Iris pigment epithelial cell (primary cell): Measurements from ENCODE around the gene KLF8.
A peak's percentile ranks its signal among the peaks of the same experiment; 100 is the strongest.
"Not testable (repeated sequence)": the region's sequence is repeated elsewhere in the genome, so short reads cannot be mapped to it uniquely, and the experiment has no call there.

Experiments used
- DNase-seq: peaks from one replicate; pipeline ENCODE4 v3.0.0-alpha.2; 2011; ENCODE audit warnings: low read depth

KLF8 gene

DNA sequence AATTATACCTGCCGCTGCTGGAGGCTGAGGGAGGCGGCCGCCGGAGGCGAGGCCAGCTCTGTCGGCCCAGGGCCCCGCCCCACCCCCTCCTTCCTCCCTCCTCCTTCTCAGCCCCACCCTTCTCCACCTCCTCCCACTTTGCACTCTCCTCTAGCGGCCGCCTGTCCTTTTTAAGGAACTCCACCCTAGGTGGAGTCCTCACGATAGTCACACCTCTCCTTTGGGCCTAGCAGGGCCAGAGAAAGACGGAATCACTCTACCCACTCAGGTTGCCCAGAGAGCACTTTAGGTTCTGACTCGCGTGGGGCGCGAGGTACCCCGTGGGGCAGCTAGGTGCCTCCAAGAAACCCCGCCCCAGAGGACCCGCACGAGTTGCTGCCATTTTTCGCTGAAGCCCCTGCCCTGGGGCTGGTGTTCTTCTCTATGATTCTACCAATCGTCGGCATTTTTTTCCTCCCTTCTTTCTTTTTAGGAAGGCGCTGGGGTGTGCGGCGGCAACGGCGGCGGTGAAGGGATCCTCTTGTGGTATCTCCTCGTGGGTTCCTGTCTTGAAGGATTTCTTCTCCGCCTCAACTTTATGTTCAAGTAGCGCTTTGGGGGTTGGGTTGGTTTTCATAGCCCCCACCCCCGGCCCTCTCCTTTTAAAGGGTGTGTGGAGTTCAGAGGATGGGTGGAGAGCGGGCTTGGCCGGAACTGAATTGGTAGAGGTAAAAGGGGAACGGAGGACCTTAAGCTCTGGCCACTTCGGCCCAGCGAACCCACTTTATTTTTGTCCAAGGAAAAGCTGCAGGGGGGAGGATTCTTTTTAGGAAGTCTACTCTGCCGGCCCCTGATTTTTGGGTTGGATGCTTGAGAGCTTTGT is at the start of gene KLF8:
TSS of gene KLF8 (plus strand) at position 136 of the 862 bp plus-strand sequence. CDS start 979 bp downstream, outside the sequence.
- DNase-seq = no peak

DNA sequence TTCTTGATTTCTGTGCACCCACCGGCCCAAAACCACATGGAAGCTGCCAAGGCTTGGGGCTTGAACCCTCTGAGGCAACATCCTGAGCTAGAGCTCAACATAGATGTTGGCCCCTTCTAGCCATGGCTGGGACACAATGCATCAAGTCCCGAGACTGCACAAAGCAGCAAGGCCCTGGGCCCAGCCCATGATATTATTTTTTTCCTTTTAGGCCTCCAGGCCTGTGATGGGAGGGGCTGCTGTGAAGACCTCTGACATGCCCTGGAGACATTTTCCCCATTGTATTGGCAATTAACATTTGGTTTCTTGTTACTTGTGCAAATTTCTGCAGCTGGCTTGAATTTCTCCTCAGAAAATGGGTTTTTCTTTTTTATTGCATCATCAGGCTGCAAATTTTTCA is 25.2 kb upstream of the KLF8 start:
- not testable (repeated sequence) for DNase-seq

DNA sequence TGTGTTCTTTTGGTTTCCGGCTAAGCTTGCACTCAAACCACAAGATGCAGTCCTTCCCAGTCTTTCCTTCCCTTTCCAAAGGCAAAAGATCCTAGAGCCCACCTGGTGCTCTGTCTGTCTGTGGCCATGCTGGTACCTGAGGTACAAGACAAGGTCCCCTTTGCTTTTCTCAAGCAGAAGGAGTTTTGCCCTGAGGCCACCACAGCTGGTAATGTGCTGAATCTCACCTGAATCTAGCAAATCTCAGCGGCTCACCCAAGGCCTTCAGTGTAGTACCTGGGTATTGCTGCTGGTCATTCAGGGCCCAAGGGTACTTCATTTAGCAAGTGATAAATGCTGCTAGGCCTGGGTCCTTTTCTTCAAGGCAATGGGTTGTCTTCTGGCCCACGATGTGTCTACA is 20.5 kb upstream of the KLF8 start:
- no peak for DNase-seq

DNA sequence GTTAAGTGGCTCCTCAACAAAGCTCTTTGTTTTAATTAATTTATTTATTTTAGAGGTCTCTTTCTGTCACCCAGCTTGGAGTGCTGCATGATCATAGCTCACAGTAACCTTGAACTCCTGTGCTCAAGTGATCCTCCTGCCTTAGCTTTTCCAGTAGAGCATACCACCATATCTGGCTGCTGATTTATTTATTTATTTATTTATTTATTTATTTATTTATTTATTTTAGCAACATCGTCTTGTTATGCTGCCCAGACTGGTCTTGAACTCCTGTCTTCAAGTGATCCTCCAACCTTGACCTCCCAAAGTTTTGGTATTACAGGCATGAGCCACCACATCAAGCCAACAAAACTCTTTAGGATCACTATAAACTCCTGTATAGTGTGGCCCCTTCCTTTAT is 15.8 kb upstream of the KLF8 start:
- no peak for DNase-seq

DNA sequence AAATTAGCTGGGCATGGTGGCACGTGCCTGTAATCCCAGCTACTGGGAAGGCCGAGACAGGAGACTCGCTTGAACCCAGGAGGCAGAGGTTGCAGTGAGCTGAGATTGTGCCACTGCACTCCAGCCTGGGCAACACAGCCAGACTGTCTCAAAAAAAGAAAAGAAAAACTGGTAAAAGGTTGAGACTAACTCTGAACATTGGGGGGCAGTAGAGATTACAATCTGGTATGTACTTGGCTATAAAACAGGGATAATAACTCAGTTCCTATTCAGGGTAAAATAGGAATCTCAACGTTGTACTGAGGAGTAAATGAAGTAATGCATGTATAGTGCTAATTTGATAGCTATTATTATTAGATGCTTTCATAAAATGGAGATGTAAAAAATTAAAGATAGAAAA is 12.5 kb upstream of the KLF8 start:
- DNase-seq = no peak

DNA sequence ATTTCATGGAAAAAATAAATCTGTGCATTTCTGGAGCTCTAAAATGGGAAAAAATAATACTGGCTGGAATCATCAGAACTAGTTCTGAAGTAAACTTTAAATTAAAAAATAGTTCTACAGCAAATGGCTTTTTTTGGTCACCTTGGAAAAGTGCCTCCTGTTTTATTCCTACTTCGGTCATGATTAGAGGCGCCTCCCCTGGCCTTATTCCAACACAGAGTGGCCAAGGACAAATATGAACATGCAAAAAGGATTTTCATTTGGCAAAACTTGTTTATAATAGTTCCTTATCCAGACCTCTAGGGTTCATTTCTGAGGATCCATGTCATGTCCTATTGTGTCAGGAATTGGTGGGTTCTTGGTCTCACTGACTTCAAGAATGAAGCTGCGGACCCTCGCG is 11.1 kb upstream of the KLF8 start:
- DNase-seq = no peak

DNA sequence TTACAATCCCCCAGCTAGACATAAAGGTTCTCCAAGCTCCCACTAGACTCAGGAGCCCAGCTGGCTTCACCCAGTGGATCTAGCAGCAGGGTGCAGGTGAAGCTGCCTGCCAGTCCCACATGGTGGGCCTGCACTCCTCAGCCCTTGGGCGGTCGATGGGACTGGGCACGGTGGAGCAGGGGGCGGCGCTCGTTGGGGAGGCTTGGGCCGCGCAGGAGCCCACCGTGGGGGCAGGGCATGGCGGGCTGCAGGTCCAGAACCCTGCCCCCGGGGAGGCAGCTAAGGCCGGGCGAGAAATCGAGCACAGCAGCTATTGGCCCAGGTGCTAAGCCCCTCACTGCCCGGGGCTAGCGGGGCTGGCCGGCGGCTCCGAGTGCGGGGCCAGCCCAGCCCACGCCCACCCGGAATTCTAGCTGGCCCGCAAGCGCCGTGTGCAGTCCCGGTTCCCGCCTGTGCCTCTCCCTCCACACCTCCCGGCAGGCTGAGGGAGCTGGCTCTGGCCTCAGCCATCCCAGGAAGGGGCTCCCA is 9.6 kb upstream of the KLF8 start:
- no peak for DNase-seq

DNA sequence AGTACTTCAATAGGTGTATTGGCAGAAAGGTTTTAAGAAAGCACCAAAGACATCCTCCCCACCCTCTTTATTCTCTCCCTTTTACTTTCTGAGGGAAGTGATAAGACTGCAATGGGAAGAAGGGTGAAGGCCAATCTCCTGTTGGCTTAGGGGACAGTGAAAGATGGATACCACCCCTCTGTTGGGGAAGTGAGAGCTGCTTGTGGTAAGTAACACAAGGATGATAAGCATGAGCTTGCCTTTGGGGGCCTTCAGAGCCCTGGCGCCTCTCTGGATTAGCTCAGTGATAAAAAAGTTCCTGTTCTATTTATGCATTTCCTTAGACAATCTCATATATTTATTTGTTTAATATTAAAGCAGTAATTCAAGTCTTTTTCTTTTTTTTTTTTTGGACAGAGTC is 5.2 kb upstream of the KLF8 start:
- DNase-seq = no peak

DNA sequence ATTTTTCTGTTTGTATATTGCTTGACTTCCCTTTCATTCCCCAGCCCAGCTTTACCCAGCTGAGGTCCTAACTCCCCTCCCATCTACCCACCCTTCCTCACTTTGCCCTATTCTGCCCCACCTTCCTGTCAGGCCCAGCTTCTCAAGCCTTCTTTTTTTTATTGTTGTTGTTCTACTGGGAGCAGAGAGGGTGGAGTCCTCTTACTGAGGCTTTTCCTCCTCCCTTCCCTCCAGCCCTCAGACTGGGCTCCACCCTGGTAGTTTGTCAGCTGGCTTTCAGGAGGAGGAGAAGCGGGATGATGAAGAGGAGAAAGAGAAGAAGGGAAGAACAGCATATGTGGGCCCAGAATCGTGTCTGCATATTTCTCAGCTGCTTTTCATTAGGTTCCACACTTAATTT is 3.2 kb upstream of the KLF8 start:
- DNase-seq = no peak

DNA sequence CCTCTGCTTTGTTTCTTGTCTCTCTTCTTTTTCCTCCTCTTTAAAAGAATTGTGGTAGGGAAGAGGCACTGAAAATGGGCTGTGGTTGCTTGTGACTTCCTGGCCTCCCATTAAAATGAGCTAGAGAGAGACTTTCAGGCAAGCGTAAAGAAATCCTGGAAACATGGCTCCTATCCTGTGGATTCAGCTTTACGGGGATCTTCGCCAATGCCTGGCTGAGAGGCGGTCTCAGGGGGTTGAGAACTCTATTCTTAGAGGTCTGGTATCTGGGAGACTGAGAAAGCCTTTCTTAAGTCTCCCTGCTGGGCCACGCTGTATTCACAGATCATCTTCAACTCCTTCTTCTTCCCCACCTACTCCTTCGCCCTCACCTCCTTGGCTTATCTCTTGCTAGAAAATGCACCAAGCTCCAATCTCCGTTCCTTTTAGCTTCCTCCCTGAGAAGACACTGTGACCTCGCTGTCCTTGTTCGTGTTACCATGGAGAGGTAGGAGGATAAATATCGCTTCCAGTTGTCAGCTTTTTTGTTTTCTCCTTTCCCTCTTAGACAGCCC is 542 bp upstream of the KLF8 start:
- DNase-seq = no peak

DNA sequence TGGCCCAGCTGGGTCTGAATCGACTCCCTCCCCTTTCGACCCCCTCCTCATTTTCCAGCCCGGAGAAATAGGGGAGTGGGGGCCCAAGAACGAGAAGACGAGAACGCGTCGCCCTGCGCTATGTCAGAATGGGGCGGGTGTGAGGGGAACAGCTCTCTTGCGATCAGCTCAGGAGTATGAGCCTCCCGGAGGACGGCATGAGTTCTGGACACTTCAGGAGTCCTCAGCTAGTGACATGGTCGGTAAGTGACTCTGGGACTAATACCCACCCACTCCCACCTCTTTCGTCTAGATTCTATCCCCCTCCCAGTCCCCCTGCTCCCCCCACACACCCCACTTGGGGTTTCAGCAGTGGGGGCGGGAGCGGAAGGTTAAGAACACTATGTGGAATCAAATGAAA is 944 bp downstream of the KLF8 start:
- DNase-seq = no peak

DNA sequence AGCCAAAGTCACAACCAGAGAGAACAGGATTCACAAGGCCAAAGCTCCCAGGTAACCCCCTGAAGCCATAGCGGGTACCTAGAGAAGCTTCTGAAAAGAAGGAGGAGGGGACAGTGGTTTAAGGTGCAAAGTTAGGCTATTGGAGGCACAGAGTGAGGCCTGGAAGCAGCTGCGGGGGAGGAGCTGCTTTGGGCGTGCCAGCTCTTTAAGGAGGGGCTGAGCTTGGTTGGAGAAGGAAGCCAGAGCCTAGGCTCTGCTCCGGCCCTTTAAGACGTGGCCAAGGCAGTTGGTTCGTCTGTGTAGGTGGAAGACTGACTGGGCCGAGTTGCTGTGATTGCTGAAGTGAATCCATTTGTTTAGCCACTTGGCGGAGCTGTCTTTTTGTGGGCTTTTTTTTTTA is 1.5 kb downstream of the KLF8 start:
- no peak for DNase-seq

DNA sequence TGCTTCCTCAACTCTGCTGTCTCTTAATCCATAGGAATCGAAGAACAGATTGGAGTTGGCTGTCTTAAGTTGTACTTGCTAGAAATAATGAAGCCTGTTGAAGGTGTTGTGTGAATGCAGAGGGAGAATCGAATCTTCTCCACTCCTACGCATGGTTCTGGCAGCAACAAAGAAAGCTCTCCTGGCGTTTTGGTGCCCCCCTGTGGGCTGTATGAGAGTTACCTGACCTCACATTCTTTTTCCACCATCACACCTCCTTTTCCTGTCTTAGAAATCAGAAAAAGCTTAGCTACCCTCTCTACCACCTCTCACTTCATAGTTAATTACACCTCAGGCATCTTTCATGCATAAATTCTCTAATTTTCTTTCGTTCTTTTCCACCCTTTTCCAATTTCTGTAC is 16.3 kb downstream of the KLF8 start:
- DNase-seq = peak; percentile 44

DNA sequence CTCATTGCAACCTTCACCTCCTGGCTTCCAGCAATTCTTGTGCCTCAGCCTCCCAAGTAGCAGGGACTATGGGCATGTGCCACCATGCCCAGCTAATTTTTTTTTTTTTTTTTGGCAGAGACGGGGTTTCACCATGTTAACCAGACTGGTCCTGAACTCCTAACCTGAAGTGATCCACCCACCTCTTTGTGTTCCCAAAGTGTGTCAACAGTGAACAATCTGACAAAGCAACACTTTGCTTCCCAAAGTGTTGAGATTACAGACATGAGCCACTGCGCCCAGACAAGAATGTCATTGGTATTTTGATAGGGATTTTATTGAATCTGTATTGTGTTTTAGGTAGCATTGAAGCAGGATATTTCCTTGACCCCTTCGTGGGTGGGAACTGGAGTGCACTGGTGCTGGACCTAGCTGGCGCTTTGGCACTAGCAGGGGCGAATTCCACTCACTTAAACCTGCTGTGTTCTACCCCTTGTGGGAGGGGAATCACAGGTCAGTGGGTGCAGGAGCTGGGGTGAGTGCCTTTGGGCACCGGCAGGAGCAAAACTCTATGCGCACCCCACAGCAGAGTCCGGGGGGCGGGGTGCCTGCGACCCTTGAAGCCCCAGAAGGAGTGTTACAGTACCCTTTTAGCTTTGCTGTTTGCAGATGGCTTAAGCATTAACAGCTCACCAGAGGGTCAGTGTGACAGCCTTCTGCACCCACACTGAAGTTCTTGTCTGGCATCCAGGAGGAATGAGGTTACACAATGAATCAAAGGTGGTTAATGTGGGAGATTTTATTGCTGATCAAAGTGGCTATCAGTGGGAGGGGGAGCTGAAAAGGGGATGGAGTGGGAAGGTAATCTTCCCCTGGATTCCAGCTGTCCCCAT is 21.9 kb downstream of the KLF8 start:
- no peak for DNase-seq

DNA sequence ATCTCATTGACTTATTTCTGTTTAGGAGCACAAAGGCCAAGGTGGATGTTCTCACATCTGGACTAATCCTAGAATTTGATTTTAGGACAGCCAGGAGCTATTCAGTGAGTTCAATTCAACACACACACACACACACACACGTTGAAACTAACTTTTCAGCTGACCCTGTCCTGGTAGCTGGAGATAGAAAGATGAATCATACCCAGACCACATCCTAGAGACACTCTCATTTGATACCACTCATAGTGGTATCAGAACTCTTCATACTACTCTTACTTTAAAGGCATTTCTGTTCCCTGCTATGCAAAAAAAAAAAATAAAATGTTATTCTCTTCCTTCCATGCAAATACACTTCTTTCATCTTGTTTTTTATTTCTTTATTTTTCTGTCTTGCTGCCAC is 36.7 kb downstream of the KLF8 start:
- no peak for DNase-seq

DNA sequence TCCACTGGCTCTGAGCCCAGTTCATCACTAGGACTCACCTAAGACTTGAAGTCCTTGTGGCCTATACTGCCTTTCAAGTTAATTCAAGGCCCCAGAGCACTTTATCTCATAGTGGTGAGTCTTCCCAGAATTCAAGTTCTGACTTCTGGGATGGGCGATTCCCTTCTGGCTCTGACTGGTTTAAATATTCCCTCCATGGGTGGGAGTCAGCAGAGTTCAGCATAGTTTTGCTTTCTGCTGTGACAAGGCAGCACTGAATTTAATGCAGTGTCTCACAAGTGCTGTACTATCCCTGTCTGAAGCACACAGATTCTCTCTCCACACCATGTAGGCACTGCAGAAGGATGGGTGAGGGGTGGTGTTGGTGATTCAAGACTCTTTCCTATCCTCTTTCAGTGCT is 46.5 kb downstream of the KLF8 start:
- DNase-seq = no peak

DNA sequence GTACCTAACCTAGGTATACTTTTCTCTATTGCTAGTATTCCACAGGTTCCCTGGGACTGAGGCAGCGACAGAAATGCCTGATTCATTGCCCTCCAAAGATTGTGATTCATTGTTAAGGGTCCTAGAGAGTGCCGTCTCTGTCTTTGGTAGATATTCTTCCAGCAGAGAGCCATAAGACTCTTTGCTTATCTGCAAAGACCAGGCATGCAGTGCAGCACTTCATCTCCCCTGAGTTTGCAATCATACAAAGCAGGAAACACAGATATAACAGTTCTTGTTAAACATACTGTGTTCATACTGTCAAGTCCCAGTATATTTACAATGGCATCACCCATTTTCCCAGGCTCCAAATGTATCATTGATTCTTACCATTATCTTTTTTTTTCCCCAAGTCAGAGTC is 47.7 kb downstream of the KLF8 start:
- DNase-seq = no peak

DNA sequence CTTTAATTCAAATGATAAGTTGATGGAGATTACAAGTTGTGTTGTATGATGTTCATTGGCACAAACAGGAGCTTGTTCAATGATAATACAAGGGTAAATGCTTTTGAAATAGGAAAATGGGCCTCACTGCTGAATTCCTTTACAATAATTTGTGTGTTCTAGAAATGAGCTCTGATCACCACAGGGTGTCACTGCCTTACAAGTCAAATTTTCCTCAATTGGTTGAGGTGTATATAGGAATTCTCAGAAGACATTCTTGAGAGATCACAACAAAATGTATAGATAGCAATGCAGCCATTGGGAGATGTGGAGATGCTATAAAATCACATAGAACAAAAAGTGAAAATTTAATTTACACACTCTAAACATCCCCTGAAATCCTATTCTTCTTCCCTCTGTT is 49.6 kb downstream of the KLF8 start:
- DNase-seq = peak; percentile 12

DNA sequence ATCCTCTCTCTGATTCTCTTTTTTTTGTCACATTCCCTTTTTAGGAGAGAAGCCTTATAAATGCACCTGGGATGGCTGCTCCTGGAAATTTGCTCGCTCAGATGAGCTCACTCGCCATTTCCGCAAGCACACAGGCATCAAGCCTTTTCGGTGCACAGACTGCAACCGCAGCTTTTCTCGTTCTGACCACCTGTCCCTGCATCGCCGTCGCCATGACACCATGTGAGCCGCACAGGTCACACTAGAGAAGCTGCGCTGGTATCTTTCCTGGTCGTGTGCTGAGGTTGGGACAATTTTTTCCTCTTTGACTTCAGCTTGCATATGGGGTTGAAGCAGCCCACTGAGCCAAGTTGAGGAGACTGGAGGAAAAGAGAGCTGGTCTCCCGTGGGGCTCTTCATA is 52.1 kb downstream of the KLF8 start:
- DNase-seq = no peak

DNA sequence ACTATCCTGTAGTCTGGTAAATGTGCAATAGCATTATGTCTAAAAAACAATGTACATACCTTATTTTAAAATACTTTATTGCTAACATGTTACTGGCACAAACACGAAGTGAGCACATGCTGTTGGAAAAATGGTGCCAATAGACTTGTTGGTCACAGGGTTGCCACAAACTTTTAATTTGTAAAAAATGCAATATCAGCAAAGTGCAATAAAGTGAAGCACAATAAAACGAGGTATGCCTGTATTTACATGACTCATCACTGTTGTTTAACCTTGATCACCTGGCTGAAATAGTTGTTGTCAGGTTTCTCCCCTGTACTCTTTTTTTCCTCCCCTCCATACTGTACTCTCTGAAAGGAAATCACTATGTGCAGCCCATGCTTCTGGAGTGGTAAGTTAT is 56.5 kb downstream of the KLF8 start:
- no peak for DNase-seq

DNA sequence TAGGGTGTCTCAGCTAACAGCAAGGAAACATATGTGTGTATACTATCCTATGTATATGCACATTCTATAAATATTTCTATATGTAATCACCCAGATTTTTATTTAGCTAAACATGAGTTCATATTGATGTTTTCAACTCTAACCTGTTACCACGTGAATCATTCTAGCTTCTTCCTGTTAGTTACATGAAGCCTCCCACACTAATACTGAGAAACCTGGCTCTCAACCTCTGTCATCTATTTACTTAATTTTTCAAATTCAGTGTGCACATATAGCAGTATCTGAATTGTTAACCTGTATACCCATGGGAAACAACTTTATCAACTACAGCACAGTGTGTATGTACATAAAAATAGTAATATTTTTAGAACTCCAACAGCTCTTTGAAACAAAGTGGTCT is 57.3 kb downstream of the KLF8 start:
- DNase-seq = no peak

DNA sequence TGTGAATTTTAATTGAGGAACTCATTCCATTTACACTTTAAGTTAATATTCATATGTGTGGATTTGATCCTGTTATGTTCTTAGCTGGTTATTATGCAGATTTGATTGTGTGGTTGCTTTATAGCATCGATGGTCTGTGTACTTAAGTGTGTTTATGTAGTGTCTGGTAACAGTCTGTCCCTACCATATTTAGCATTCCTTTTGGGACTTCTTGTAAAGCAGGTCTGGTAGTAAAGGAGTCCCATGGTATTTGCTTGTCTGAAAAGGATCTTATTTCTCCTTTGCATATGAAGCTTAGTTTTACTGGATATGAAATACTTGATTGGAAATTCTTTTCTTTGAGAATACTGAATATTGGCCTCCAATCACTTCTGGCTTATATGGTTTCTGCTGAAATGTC is 76.6 kb downstream of the KLF8 start:
- DNase-seq = no peak

DNA sequence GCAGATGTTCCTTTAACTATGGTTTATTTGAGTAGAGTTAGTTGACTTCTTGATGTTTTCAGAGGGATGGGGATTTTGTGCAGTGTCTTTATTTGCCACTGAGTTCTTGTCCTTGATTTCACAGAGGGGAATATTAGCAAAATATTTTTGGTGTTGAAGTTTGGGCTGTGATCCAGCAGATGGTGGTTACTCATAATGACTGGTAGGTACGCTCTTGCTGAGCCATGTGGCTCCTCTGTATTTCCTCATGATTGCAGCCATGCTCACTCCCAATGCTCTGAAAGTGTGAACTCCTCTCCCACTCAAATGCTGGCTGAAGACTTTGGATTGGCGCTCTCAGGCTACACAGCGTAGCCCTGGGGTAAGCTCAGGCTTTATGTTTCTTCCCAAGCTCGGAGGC is 77.7 kb downstream of the KLF8 start:
- DNase-seq = no peak
